Uterus (tissue), 2 donors: ENCODE results near the gene EVPL.

ENCODE experiments used
- CTCF ChIP-seq, 4 experiments: fragments of 200-600 bp in 2 of 4; fragments of 450-650 bp in 2 of 4; sonication (generic) in 2 of 4; IDR thresholded peaks; one replicate each; pipeline ENCODE4 v1.5.1; 2016 to 2019; ENCODE audit warnings: antibody characterized with exemption in 4 of 4, mild to moderate bottlenecking in 2 of 4, moderate library complexity in 1 of 4
- POLR2A ChIP-seq, 2 donors: fragments of 450-650 bp; IDR thresholded peaks; one replicate each; pipeline ENCODE4 v1.6.1; 2016; ENCODE audit warnings: antibody characterized with exemption in 2 of 2, mild to moderate bottlenecking in 1 of 2, moderate library complexity in 1 of 2

GRCh38 chr17:76026714-76027158 is 370 bp downstream of the EVPL start:
- no peak for TF ChIP-seq POLR2A (IDR thresholded peaks at IDR 0.05)
- TF ChIP-seq CTCF (IDR thresholded peaks at IDR 0.05), result no peak
